HCT116 (cell line): ENCODE data around the gene OPHN1.

Source experiments
- CTCF ChIP-seq, 3 experiments: fragments of 200-600 bp in 1 of 3; sonication (generic) in 1 of 3; IDR thresholded peaks in 2 of 3; conservative IDR thresholded peaks in 1 of 3; 2 replicates each; pipeline ENCODE4 v1.5.1; 2012 to 2017; ENCODE audit warnings: low read depth in 2 of 3, low read length in 2 of 3, antibody characterized with exemption in 1 of 3, borderline replicate concordance in 1 of 3, control low read depth in 1 of 3, mild to moderate bottlenecking in 1 of 3, mixed read lengths in 1 of 3, mixed run types in 1 of 3, moderate library complexity in 1 of 3; ENCODE audit not compliant: insufficient read depth in 1 of 3
- POLR2A ChIP-seq: IDR thresholded peaks from 2 replicates; pipeline ENCODE4 v1.7.0; 2011; ENCODE audit warnings: borderline replicate concordance; ENCODE audit not compliant: insufficient read depth, insufficient read length; ENCODE audit errors: extremely low read depth
- POLR2AphosphoS5 ChIP-seq: IDR thresholded peaks from 2 replicates; pipeline ENCODE4 v1.6.1; 2011; ENCODE audit warnings: mild to moderate bottlenecking, low read depth, low read length, moderate library complexity
- SIN3A ChIP-seq: IDR thresholded peaks from 2 replicates; pipeline ENCODE4 v1.6.1; 2012; ENCODE audit warnings: low read depth

GRCh38 chrX:68132749-68133148 lies 300.5 kb downstream of the OPHN1 start:
- TF ChIP-seq SIN3A (no peak), CTCF (IDR thresholded peaks at IDR 0.05 in 2 of 3, conservative IDR thresholded peaks at IDR 0.05 in 1 of 3; ENCODE audit: borderline replicate concordance in 1 of 3, insufficient read depth in 1 of 3, low read depth in 2 of 3, low read length in 2 of 3) (no peak), POLR2A (no peak), POLR2AphosphoS5 (no peak)
